SK-N-SH (cell line): ENCODE measurements around the gene KRT71.

Experiments
- RAD21 ChIP-seq: IDR thresholded peaks from 2 replicates; pipeline ENCODE4 v1.6.1; 2012; ENCODE audit warnings: mild to moderate bottlenecking, low read length
- TCF12 ChIP-seq: IDR thresholded peaks from 2 replicates; pipeline ENCODE4 v1.4.0; 2012
- TF ChIP-seq, protein P1 (sequence below): IDR thresholded peaks from 2 replicates; pipeline ENCODE4 v1.4.0; 2012; ENCODE audit warnings: low read depth, borderline replicate concordance
- TF ChIP-seq, protein P2 (sequence below): fragments of 200-600 bp; sonication (generic); IDR thresholded peaks from 2 replicates; pipeline ENCODE4 v1.6.1; 2017; ENCODE audit warnings: antibody characterized with exemption, mild to moderate bottlenecking, moderate library complexity

DNA sequence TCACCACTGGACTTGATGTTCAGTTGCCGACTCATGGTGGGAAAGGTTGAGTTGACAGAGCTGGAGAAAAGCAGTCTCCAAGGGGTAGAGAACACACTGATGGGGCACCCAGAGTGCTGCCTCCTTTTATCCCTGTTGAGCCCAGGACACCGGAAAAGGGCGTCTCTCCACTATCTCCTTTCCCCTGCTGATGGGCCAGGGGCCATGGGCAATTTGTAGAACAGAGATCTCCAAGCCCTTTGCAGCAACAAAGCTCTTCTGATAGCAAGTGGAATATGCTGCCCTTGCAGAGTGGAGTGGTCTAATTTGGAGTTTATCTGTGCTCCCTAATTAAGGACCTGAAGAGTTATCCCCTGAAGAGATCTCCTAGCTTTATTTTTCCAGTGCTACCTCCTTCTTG lies 20.8 kb upstream of the KRT71 start, which contains the start of gene KRT74:
- TF ChIP-seq TCF12 (no peak), RAD21 (no peak)
- TF ChIP-seq, protein P1, sequence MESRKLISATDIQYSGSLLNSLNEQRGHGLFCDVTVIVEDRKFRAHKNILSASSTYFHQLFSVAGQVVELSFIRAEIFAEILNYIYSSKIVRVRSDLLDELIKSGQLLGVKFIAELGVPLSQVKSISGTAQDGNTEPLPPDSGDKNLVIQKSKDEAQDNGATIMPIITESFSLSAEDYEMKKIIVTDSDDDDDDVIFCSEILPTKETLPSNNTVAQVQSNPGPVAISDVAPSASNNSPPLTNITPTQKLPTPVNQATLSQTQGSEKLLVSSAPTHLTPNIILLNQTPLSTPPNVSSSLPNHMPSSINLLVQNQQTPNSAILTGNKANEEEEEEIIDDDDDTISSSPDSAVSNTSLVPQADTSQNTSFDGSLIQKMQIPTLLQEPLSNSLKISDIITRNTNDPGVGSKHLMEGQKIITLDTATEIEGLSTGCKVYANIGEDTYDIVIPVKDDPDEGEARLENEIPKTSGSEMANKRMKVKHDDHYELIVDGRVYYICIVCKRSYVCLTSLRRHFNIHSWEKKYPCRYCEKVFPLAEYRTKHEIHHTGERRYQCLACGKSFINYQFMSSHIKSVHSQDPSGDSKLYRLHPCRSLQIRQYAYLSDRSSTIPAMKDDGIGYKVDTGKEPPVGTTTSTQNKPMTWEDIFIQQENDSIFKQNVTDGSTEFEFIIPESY, result no peak
- TF ChIP-seq, protein P2, sequence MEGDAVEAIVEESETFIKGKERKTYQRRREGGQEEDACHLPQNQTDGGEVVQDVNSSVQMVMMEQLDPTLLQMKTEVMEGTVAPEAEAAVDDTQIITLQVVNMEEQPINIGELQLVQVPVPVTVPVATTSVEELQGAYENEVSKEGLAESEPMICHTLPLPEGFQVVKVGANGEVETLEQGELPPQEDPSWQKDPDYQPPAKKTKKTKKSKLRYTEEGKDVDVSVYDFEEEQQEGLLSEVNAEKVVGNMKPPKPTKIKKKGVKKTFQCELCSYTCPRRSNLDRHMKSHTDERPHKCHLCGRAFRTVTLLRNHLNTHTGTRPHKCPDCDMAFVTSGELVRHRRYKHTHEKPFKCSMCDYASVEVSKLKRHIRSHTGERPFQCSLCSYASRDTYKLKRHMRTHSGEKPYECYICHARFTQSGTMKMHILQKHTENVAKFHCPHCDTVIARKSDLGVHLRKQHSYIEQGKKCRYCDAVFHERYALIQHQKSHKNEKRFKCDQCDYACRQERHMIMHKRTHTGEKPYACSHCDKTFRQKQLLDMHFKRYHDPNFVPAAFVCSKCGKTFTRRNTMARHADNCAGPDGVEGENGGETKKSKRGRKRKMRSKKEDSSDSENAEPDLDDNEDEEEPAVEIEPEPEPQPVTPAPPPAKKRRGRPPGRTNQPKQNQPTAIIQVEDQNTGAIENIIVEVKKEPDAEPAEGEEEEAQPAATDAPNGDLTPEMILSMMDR, result no peak
